Left ventricle myocardium inferior (tissue), 1 donor: Measurements from ENCODE around the gene CDH1. TPM values are rescaled to one million over a fixed set of nuclear protein-coding genes. Genes with fewer than 3 reads are reported as not detected.

ENCODE experiments used
- DNase-seq: peaks from one replicate; pipeline ENCODE4 v3.0.0-alpha.2; 2020
- H3K27ac ChIP-seq: fragments of 200-600 bp; replicated peaks from 2 replicates; pipeline ENCODE4 v1.8.0; 2021
- H3K27me3 ChIP-seq: fragments of 200-600 bp; 2 replicates; pipeline ENCODE4 v1.8.0; 2021; ENCODE audit warnings: low read depth
- H3K36me3 ChIP-seq: fragments of 200-600 bp; 2 replicates; pipeline ENCODE4 v1.8.0; 2021
- H3K4me1 ChIP-seq: fragments of 200-600 bp; 2 replicates; pipeline ENCODE4 v1.8.0; 2021
- H3K4me3 ChIP-seq: fragments of 200-600 bp; 2 replicates; pipeline ENCODE4 v1.8.0; 2021; ENCODE audit warnings: mild to moderate bottlenecking, moderate library complexity
- H3K9me3 ChIP-seq: fragments of 200-600 bp; replicated peaks from 2 replicates; pipeline ENCODE4 v1.8.0; 2021
- intact Hi-C: fragments of 100-400 bp; cut with micrococcal nuclease; formaldehyde crosslinking; loops from one replicate; pipeline ENCODE4 v1.11.0; 2022
- total RNA-seq: library from RNA; stranded (reverse); fragmentation: NEBNext Ultra II Directional; extraction: Animal tissue kit (Norgen Biotek cat#: 25700); gene quantifications from one replicate; pipeline ENCODE4 v1.2.1, GENCODE V29; 2021
- TF ChIP-seq, protein P1 (sequence below): fragments of 200-600 bp; IDR thresholded peaks from 2 replicates; pipeline ENCODE4 v1.8.0; 2021; ENCODE audit warnings: antibody characterized with exemption, mild to moderate bottlenecking, borderline replicate concordance
- donor health status: DM: no; HTN: yes; CAD: no; lungs with severe emphysema.

Gene CDH1
- total RNA-seq, 1 donor from 2014 or later: 0.11 TPM

DNA sequence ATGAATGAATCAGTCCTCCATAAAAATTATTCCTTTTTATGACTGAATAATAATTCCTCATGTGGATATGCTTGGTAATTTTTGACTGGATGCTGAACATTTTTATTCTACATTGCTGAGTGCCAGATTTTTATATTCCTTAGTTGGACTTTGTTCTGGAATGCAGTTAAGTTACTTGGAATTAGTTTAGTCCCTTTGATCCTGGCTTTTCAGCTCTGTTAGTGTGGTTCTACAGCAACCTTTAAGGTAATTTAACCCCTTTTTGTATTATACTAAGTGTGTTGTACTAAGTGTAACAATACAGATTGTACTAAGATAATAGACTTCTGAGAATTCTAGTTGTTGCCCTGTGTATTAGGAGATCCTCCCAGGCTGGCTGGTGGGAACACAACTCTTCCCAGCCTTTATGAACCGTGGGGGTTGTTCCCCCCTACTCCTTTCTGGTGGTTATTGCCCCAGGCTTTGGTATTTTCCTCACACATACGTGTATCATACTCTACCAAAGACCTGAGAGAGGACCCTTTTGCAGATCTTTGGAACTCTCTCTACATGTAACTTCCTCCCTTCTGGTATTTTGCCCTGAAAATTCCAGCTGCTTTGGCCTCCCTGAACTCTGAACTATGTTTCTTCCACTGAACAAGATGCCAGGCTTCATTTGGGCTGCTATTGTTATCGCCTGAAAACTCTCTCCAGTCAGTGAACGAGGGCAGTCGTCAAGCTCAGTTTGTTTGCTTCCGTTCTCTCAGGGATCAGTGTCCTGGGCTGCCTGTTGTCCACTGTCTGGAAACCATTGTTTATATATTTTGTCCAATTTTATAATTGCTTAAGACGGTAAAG is 136.8 kb downstream of the CDH1 start:
- Histone ChIP-seq H3K27me3 (no peaks in the 10 kb centered on the region), H3K4me1 (no peaks in the 10 kb centered on the region), H3K36me3 (peaks cover 65% of the 10 kb centered on the region), H3K27ac (no peak overlapping the region), H3K4me3 (no peak overlapping the region), H3K9me3 (no peaks in the 10 kb centered on the region)
- DNase-seq: no peak
- intact Hi-C loops: no loop called here
- TF ChIP-seq, protein P1, sequence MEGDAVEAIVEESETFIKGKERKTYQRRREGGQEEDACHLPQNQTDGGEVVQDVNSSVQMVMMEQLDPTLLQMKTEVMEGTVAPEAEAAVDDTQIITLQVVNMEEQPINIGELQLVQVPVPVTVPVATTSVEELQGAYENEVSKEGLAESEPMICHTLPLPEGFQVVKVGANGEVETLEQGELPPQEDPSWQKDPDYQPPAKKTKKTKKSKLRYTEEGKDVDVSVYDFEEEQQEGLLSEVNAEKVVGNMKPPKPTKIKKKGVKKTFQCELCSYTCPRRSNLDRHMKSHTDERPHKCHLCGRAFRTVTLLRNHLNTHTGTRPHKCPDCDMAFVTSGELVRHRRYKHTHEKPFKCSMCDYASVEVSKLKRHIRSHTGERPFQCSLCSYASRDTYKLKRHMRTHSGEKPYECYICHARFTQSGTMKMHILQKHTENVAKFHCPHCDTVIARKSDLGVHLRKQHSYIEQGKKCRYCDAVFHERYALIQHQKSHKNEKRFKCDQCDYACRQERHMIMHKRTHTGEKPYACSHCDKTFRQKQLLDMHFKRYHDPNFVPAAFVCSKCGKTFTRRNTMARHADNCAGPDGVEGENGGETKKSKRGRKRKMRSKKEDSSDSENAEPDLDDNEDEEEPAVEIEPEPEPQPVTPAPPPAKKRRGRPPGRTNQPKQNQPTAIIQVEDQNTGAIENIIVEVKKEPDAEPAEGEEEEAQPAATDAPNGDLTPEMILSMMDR: no peak

DNA sequence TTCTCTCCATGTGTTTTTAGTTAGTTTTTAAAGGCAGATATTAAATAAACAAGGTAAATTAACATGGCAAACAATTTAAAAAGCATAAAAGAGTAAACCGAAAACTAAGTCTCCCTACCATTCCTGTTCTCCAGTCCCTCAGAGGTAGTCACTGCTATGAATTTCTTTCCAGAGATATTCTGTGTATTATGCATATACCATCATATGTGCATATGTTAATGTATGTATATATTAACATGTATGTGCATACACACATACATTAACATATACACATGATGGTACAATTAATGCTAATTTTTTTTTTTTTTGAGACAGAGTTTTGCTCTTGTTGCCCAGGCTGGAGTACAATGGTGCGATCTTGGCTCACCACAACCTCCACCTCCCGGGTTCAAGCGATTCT is 138.8 kb downstream of the CDH1 start:
- Histone ChIP-seq H3K9me3 (no peaks in the 10 kb centered on the region), H3K27me3 (no peaks in the 10 kb centered on the region), H3K27ac (no peak overlapping the region), H3K4me3 (no peak overlapping the region), H3K4me1 (no peaks in the 10 kb centered on the region), H3K36me3 (peaks cover 76% of the 10 kb centered on the region)
- intact Hi-C loops: no loop called here
- DNase-seq: no peak
- TF ChIP-seq, protein P1: no peak

DNA sequence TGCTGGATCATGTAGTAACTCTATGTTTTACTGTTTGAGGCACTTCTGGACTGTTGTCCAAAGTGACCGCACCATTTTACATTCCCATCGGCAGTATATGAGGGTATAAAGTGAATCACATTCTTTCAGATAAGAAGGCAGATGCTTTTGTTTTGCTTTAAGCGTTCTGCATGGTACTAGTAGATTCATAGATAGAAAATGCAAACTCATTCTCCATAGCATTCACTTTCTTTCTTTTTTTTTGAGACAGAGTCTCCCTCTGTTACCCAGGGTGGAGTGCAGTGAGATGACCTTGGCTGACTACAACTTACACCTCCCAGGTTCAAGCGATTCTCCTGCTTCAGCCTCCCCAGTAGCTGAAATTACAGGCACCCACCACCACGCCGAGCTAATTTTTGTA is 146.6 kb downstream of the CDH1 start:
- TF ChIP-seq, protein P1: no peak
- Histone ChIP-seq H3K27me3 (no peaks in the 10 kb centered on the region), H3K4me1 (no peaks in the 10 kb centered on the region), H3K4me3 (no peak overlapping the region), H3K9me3 (no peaks in the 10 kb centered on the region), H3K27ac (no peak overlapping the region), H3K36me3 (peaks cover 50% of the 10 kb centered on the region)
- intact Hi-C loops: no loop called here
- DNase-seq: no peak

DNA sequence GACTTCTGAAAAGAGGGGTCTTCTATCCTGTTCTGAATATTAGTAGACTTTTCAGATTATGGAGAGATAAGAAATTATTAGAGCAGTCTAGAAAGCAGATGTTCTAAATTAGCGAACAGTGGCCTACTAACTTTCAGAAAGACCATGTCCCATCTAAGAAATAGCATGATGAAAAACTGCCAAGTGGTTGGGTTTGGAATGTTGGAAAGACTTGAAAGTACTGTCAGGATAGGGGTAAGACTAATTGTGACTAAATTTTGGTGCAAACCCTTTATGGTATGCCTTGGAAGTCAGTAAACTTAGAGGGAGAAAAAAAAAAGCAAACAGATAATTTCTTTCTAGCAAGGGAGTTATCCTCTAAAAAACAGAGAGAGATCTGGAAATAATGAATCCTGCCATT is 147.3 kb downstream of the CDH1 start:
- no peaks in the 10 kb centered on the region for H3K4me1 ChIP-seq
- intact Hi-C loops: no loop called here
- H3K36me3 ChIP-seq: peaks cover 43% of the 10 kb centered on the region
- TF ChIP-seq, protein P1: no peak
- no peaks in the 10 kb centered on the region for H3K27me3 ChIP-seq
- H3K27ac ChIP-seq: no peak overlapping the region
- no peak overlapping the region for H3K4me3 ChIP-seq
- no peaks in the 10 kb centered on the region for H3K9me3 ChIP-seq
- DNase-seq: no peak

Other genes starting within 250 kb of the CDH1 start
- gene ZFP90, start 198.0 kb upstream of the CDH1 start, total RNA-seq: 11.0 TPM
- 0.08 TPM for gene CDH3, start 92.0 kb upstream of the CDH1 start, total RNA-seq
- gene TANGO6, start 106.2 kb downstream of the CDH1 start, total RNA-seq: 10.5 TPM